ENCODE results near the gene GTPBP4.

GTPBP4 gene

DNA sequence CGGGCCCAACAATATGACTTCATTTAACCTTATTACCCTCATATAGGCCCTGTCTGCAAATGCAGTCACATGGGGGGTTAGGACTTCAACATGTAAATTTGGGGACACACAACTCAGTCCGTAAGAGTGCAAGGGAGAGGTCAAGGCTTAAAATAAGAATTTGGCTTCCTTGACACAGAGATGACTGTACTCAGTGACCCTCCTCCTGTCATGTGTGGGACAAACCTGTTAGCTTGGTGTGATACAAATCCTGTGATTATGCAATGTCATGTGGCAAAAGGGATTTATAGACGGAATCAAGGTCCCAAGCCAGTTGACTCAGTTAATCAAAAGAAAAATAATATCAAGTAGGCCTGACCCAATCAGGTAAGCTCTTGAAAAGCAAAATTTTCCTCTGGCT is 25.9 kb upstream of the GTPBP4 start:
- TF ChIP-seq, protein P1, sequence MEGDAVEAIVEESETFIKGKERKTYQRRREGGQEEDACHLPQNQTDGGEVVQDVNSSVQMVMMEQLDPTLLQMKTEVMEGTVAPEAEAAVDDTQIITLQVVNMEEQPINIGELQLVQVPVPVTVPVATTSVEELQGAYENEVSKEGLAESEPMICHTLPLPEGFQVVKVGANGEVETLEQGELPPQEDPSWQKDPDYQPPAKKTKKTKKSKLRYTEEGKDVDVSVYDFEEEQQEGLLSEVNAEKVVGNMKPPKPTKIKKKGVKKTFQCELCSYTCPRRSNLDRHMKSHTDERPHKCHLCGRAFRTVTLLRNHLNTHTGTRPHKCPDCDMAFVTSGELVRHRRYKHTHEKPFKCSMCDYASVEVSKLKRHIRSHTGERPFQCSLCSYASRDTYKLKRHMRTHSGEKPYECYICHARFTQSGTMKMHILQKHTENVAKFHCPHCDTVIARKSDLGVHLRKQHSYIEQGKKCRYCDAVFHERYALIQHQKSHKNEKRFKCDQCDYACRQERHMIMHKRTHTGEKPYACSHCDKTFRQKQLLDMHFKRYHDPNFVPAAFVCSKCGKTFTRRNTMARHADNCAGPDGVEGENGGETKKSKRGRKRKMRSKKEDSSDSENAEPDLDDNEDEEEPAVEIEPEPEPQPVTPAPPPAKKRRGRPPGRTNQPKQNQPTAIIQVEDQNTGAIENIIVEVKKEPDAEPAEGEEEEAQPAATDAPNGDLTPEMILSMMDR (IDR thresholded peaks at IDR 0.05; ENCODE audit: low read length), result no peak
- no peaks in the 10 kb centered on the region for H3K36me3 ChIP-seq (ENCODE audit: insufficient read depth, low read length)
- no peaks in the 10 kb centered on the region for H4K20me1 ChIP-seq (ENCODE audit: insufficient read depth, low read length)
- H3K27ac ChIP-seq (ENCODE audit: low read depth, low read length, poor library complexity, severe bottlenecking), result no peak overlapping the region
- H3F3A ChIP-seq (ENCODE audit: insufficient read depth, low read length), result no peaks in the 10 kb centered on the region
- no peak overlapping the region for H3K4me2 ChIP-seq (ENCODE audit: low read length)
- H3K4me3 ChIP-seq (ENCODE audit: low read depth, low read length, poor library complexity, severe bottlenecking), result no peak overlapping the region
- no peaks in the 10 kb centered on the region for H3K9me3 ChIP-seq (ENCODE audit: low read length)
- H2AFZ ChIP-seq (ENCODE audit: low read length), result no peak overlapping the region
- no peaks in the 10 kb centered on the region; the same call in 1 of the 2 replicates for H3K27me3 ChIP-seq (ENCODE audit: insufficient read depth, low read length)
- H3K9ac ChIP-seq (ENCODE audit: low read length), result no peak overlapping the region
- H3K79me2 ChIP-seq (ENCODE audit: insufficient read depth, low read length), result no peaks in the 10 kb centered on the region
- H3K4me1 ChIP-seq (ENCODE audit: insufficient read depth, low read length, severe bottlenecking), result no peaks in the 10 kb centered on the region
- H3K9me2 ChIP-seq (ENCODE audit: low read depth, low read length), result no peaks in the 10 kb centered on the region

DNA sequence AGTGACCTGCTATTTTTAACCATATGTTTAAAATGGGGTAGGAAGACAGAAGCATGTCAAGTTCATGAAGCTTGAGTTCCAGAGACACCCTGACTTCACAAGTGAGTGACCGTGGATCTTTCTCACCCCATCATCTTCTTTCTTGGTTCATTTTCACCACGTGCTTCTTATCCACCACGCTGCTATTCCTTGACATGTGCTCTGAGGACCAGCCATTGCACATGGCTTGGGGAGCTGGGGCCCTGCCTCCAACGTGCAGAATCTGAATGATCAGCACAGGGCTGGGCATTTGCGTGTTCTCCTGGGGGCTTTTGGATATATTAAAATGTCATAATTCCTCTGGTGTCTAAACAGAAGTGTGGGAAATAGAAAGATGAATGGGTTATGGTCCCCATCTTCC is 25.0 kb upstream of the GTPBP4 start:
- Histone ChIP-seq H3K9ac (ENCODE audit: low read length) (no peak overlapping the region), H3K9me3 (ENCODE audit: low read length) (no peaks in the 10 kb centered on the region), H2AFZ (ENCODE audit: low read length) (no peak overlapping the region), H3K4me2 (ENCODE audit: low read length) (no peak overlapping the region), H4K20me1 (ENCODE audit: insufficient read depth, low read length) (no peaks in the 10 kb centered on the region), H3F3A (ENCODE audit: insufficient read depth, low read length) (no peaks in the 10 kb centered on the region), H3K79me2 (ENCODE audit: insufficient read depth, low read length) (no peaks in the 10 kb centered on the region), H3K36me3 (ENCODE audit: insufficient read depth, low read length) (no peaks in the 10 kb centered on the region), H3K4me1 (ENCODE audit: insufficient read depth, low read length, severe bottlenecking) (no peaks in the 10 kb centered on the region), H3K27ac (ENCODE audit: low read depth, low read length, poor library complexity, severe bottlenecking) (no peak overlapping the region), H3K27me3 (ENCODE audit: insufficient read depth, low read length) (no peaks in the 10 kb centered on the region; the same call in 1 of the 2 replicates), H3K4me3 (ENCODE audit: low read depth, low read length, poor library complexity, severe bottlenecking) (no peak overlapping the region), H3K9me2 (ENCODE audit: low read depth, low read length) (no peaks in the 10 kb centered on the region)
- TF ChIP-seq, protein P1 (IDR thresholded peaks at IDR 0.05; ENCODE audit: low read length), result no peak
- no peak for TF ChIP-seq EZH2 (IDR thresholded peaks at IDR 0.05; ENCODE audit: borderline replicate concordance, low read length)

DNA sequence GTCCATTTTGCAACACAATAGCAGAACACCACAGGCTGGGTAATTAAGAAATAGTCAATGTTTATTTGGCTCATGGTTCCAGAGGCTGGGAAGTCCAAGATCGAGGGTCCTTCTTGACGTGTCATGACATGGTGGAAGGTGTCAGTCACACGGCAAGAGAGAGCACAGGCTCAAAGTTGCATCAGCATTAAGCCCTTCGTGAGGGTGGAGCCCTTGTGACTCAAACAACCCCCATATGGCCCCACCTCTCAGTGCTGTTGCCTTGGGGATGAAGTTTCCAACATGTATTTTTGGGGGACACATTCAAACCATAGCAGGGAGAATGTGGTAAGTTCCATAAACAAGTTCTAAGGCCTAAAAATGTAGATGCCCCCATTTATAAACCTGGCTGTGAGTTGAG is 24.6 kb upstream of the GTPBP4 start:
- Histone ChIP-seq H3K4me1 (ENCODE audit: insufficient read depth, low read length, severe bottlenecking) (no peaks in the 10 kb centered on the region), H4K20me1 (ENCODE audit: insufficient read depth, low read length) (no peaks in the 10 kb centered on the region), H2AFZ (ENCODE audit: low read length) (no peak overlapping the region), H3K4me2 (ENCODE audit: low read length) (no peak overlapping the region), H3K27me3 (ENCODE audit: insufficient read depth, low read length) (no peaks in the 10 kb centered on the region; the same call in 1 of the 2 replicates), H3K9me3 (ENCODE audit: low read length) (no peaks in the 10 kb centered on the region), H3K27ac (ENCODE audit: low read depth, low read length, poor library complexity, severe bottlenecking) (no peak overlapping the region), H3K36me3 (ENCODE audit: insufficient read depth, low read length) (no peaks in the 10 kb centered on the region), H3K9ac (ENCODE audit: low read length) (no peak overlapping the region), H3K79me2 (ENCODE audit: insufficient read depth, low read length) (no peaks in the 10 kb centered on the region), H3K4me3 (ENCODE audit: low read depth, low read length, poor library complexity, severe bottlenecking) (no peak overlapping the region), H3F3A (ENCODE audit: insufficient read depth, low read length) (no peaks in the 10 kb centered on the region), H3K9me2 (ENCODE audit: low read depth, low read length) (no peaks in the 10 kb centered on the region)
- no peak for TF ChIP-seq EZH2 (IDR thresholded peaks at IDR 0.05; ENCODE audit: borderline replicate concordance, low read length)
- TF ChIP-seq, protein P1 (IDR thresholded peaks at IDR 0.05; ENCODE audit: low read length), result no peak
